Posterior vena cava (tissue), 2 donors: ENCODE results near the gene TAF15. TPM values are rescaled to one million over a fixed set of nuclear protein-coding genes. Genes with fewer than 3 reads are reported as not detected.
A peak's percentile ranks its signal among the peaks of the same experiment; 100 is the strongest.

Experiments
- DNase-seq: peaks from one replicate; pipeline ENCODE4 v3.0.0-alpha.2; 2020; ENCODE audit warnings: low spot score
- intact Hi-C, 2 donors: fragments of 100-400 bp; cut with DNase I; formaldehyde crosslinking; loops; one replicate each; pipeline versions ENCODE4 v1.14.1 to v1.14.2; 2022 to 2023
- total RNA-seq, 2 donors: library from RNA; stranded (reverse); fragmentation: NEBNext Ultra II Directional; extraction: Animal tissue kit (Norgen Biotek cat#: 25700); gene quantifications; one replicate each; pipeline ENCODE4 v1.2.1, GENCODE V29; 2021
- donor health status: DM: yes; HTN: yes; CAD: no.
- donor health status: DM: yes; HTN: yes; CAD: no.

TAF15 gene
- total RNA-seq, 2 donors from 2014 or later, result 121 to 129 TPM

DNA sequence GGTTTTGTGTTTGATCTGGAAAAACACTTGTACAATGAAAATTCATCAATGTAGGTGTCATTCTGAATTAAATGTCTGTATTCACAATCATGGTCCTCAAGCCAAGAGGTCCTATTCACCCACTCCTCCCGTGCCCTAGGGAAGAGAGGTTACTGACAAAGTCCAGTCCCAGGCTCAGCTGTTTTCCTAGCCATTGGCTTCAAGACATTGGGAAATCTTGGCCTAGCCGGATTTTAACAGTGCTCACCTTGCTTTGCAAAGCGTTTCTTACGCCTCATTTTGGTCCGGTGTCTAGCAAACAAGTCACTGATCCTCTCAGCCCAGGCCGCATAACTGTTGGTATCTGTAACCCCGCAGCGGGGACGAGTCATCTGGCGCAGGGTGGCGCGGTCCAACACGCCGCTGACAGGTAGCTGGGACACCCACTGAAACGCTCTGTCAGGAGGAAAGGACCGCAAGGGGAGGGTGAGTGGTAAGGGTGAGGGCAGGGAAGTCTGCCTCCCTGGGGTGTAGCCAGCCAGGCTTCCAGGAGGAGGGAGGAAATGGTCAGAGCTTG is 30.6 kb upstream of the TAF15 start:
- DNase-seq, result peak; percentile 56
- intact Hi-C loops, result no loop called here

- DNase-seq, result no peak
- intact Hi-C loops, result loop anchor here in 1 of 2 donors (2.0 kb wide), 1 partner anchor 16 kb away; no protein-coding TSS in a partner anchor
These were observed 28.3 kb upstream of the TAF15 start for GRCh38 chr17:35780950-35781349.

- peak; percentile 16 for DNase-seq
These were observed 24.4 kb upstream of the TAF15 start for GRCh38 chr17:35784895-35785294.

GRCh38 chr17:35786941-35787432 is 22.3 kb upstream of the TAF15 start:
- intact Hi-C loops, result no loop called here
- DNase-seq, result peak; percentile 3

More at GRCh38 chr17:35784895-35785294, 24.4 kb upstream of the TAF15 start:
- intact Hi-C loops, result no loop called here

GRCh38 chr17:35788477-35789368 is 20.6 kb upstream of the TAF15 start:
- DNase-seq, result no peak
- intact Hi-C loops, result no loop called here

DNA sequence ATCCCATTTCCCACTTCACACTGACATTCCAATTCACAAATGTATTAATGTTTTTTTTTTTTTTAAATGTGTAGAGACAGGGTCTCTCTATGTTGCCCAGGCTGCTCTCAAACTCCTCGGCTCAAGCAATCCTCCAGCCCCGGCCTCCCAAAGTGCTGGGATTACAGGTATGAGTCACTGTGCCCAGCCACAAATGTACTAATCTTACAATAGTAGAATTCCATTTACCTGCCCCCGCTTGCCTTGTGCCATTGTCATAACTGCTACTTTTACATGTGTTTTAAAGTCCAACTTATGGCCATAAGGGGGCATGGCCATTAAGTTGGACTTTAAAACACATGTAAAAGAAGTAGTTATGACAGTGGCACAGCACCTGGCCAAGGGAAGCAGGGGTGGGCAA is 18.4 kb upstream of the TAF15 start:
- no peak for DNase-seq
- intact Hi-C loops, result no loop called here

GRCh38 chr17:35791681-35792350 is 17.5 kb upstream of the TAF15 start:
- DNase-seq, result no peak
- intact Hi-C loops, result no loop called here

- intact Hi-C loops, result no loop called here
- no peak for DNase-seq
These were observed 16.0 kb upstream of the TAF15 start for GRCh38 chr17:35793257-35793656.

GRCh38 chr17:35795007-35795870 is 14.0 kb upstream of the TAF15 start, which contains the start of gene MMP28:
Gene MMP28, minus strand, starts transcription at chr17:35795641. Its CDS starts 264 bp downstream, at chr17:35795377.
- intact Hi-C loops, result no loop called here
- peak; percentile 86 for DNase-seq

DNA sequence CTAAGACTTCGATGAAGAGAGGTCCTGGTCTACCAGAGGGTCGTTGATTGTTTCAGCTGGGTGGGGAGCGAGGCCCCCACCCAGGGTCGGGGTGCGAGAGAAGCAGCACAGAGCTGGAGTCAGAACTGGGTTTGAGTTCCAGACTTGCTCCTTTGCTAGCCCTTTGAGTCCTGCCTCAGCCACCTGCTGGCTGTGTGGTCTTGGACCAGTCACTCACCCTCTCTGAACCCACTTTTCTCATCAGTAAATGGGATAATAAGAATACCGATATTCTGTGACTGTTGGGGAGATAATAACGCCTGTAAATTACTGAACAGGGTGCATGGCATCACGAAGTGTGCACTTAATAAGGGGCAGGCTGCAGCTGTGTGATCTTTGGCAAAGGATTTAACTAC is 13.4 kb upstream of the TAF15 start:
- DNase-seq, result no peak
- intact Hi-C loops, result loop anchor here in 1 of 2 donors (2.0 kb wide), 1 partner anchor 15 kb away; no protein-coding TSS in a partner anchor

GRCh38 chr17:35796942-35797341 is 12.3 kb upstream of the TAF15 start:
- DNase-seq, result no peak
- intact Hi-C loops, result loop anchor here in 1 of 2 donors (2.0 kb wide), 1 partner anchor 16 kb away; no protein-coding TSS in a partner anchor

DNA sequence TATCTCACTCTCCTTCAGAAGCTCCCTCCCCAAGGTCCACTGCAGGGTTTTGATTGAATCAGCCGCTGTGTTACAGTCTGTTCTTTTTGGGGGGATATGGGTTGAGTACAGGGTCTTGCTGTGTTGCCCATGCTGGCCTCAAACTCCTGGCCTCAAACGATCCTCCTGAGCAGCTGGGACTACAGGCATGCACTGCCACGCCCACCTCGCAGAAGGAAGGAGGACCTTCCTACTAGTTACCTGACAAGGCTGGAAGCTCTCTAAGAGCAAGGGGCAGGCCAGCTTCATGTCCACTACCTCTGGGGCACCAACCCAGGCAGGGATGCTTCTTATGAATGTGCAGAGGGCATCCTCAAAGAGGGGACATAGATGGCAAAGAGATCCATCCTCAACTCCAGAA is 11.9 kb upstream of the TAF15 start:
- no peak for DNase-seq
- intact Hi-C loops, result loop anchor here in 1 of 2 donors (2.0 kb wide), 1 partner anchor 17 kb away; no protein-coding TSS in a partner anchor

DNA sequence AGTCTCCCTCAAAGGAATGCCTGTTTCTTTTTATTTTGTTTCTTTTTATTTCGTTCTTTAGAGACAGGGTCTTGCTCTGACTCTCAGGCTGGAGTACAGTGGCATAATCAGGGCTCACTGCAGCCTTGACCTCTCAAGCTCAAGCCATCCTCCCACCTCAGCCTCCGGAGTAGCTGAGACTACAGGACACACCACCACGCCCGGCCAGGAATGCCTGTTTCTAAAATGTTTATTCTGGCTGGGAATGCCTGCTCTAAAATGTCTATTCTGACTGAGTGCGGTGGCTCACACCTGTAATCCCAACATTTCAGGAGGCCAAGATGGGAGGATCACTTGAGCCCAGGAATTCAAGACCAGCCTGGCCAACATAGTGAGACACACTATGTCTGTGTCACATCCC is 11.4 kb upstream of the TAF15 start:
- DNase-seq, result no peak
- intact Hi-C loops, result loop anchor here in 1 of 2 donors (2.0 kb wide), 1 partner anchor 17 kb away; no protein-coding TSS in a partner anchor

DNA sequence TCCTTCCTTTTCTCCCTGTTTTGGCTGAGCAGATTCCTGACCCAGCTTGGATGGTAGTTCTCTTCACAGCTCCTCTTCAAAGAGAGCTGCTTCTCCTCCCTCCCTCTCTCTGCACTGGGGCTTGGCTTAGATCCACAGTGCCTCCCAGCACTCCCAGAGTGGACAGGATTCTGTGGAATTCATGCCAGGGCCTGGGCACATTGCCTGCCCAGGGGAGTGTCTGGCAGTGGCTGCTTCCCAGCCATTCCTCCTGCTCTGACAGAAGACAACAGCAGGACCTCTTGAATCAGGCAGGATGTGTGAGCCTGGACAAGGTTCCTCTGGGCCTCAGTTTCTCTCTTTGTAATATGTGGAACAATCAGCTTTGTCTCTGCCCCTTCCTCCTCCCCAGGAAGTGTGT is 9.3 kb upstream of the TAF15 start:
- DNase-seq, result no peak
- intact Hi-C loops, result loop anchor here (5.0 to 10.0 kb wide), 2 partner anchors 33 to 215 kb away; partner anchors contain the start of gene AP2B1 (in 1 of the 2)

DNA sequence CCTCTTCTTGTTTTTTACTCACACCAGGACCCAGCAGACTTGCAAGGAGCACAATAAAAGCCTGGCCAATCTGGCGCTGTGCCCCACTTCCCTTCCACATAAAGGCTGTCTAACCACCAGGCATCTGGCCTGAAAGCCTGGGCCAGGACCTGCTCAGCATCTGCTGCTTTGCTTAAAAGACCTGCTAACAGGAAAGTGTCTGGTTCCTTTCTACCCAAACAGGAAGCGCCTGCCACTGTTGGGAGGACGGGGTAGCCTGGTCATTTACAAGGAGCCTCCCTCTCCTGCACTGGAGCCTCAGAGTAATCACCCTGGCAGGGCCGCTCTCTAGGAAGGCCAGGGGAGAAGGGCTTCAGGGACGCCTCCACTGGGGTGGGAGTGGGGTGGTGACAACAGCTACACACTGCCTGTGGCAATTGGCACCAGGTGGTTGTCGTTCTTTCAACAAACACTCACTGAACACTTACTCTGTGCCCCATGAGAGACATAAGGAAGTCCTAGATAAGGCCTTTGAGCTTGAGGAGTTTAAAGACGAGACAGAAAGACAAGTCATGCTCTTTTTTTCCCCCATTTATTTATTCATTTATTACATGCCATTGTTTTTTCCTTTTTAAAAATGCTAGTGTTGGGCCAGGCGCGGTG is 7.6 kb upstream of the TAF15 start:
- intact Hi-C loops, result loop anchor here (5.0 to 10.0 kb wide), 2 partner anchors 34 to 217 kb away; partner anchors contain the start of gene AP2B1 (in 1 of the 2)
- peak; percentile 92 for DNase-seq

GRCh38 chr17:35804658-35805192 is 4.6 kb upstream of the TAF15 start:
- intact Hi-C loops, result loop anchor here (2.0 to 10.0 kb wide), 3 partner anchors 37 to 220 kb away; partner anchors contain the start of gene AP2B1 (in 1 of the 2)
- DNase-seq, result no peak

- intact Hi-C loops, result loop anchor here in 1 of 2 donors (10.0 kb wide), 1 partner anchor 223 kb away; the partner anchor contains the start of gene AP2B1
- DNase-seq, result no peak
These were observed 1.7 kb upstream of the TAF15 start for GRCh38 chr17:35807371-35808144.
